ENCODE measurements around the gene CDK17.

GRCh38 chr12:96447256-96447655, 47.0 kb upstream of the CDK17 start:
- no peak for TF ChIP-seq MAX (IDR thresholded peaks at IDR 0.05)
- no peak for TF ChIP-seq EZH2 (IDR thresholded peaks at IDR 0.05)
- no peak for TF ChIP-seq POLR2A (IDR thresholded peaks at IDR 0.05; ENCODE audit: borderline replicate concordance, extremely low read depth, insufficient read depth, insufficient read length)
- no peak for TF ChIP-seq EGR1 (IDR thresholded peaks at IDR 0.05; ENCODE audit: low read depth)
- no peak for TF ChIP-seq RAD21 (IDR thresholded peaks at IDR 0.05; ENCODE audit: low read depth)
- TF ChIP-seq POLR2AphosphoS5 (IDR thresholded peaks at IDR 0.05; ENCODE audit: low read depth, low read length): no peak
- TF ChIP-seq, protein P1, sequence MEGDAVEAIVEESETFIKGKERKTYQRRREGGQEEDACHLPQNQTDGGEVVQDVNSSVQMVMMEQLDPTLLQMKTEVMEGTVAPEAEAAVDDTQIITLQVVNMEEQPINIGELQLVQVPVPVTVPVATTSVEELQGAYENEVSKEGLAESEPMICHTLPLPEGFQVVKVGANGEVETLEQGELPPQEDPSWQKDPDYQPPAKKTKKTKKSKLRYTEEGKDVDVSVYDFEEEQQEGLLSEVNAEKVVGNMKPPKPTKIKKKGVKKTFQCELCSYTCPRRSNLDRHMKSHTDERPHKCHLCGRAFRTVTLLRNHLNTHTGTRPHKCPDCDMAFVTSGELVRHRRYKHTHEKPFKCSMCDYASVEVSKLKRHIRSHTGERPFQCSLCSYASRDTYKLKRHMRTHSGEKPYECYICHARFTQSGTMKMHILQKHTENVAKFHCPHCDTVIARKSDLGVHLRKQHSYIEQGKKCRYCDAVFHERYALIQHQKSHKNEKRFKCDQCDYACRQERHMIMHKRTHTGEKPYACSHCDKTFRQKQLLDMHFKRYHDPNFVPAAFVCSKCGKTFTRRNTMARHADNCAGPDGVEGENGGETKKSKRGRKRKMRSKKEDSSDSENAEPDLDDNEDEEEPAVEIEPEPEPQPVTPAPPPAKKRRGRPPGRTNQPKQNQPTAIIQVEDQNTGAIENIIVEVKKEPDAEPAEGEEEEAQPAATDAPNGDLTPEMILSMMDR (IDR thresholded peaks at IDR 0.05 in 2 of 3, conservative IDR thresholded peaks at IDR 0.05 in 1 of 3; ENCODE audit: borderline replicate concordance in 1 of 3, insufficient read depth in 1 of 3, low read depth in 2 of 3, low read length in 2 of 3): no peak
- no peak for TF ChIP-seq SIN3A (IDR thresholded peaks at IDR 0.05; ENCODE audit: low read depth)

Data from HCT116 (cell line).